GM12864 (cell line): Measurements from ENCODE around the gene ACAA2.
A peak's percentile ranks its signal among the peaks of the same experiment; 100 is the strongest.
"Not testable (repeated sequence)": the region's sequence is repeated elsewhere in the genome, so short reads cannot be mapped to it uniquely, and the experiment has no call there.

Source experiments
- DNase-seq: peaks from one replicate; pipeline ENCODE4 v3.0.0-alpha.2; 2011; ENCODE audit warnings: low read depth
- H3K4me3 ChIP-seq: 2 replicates; pipeline ENCODE4 v1.5.1; 2011; ENCODE audit warnings: mild to moderate bottlenecking, low read depth, low read length, control low read depth
- CTCF ChIP-seq: IDR thresholded peaks from 2 replicates; pipeline ENCODE4 v1.5.1; 2011; ENCODE audit warnings: low read depth, mild to moderate bottlenecking, moderate library complexity, low read length, control low read depth, inconsistent platforms; ENCODE audit errors: missing control alignments

The ACAA2 gene

GRCh38 chr18:49814147-49814499 is 790 bp upstream of the ACAA2 start:
- peak overlapping the region; percentile 71 for H3K4me3 ChIP-seq
- no peak for DNase-seq
- TF ChIP-seq CTCF, result no peak

- H3K4me3 ChIP-seq, result peak overlapping the region; percentile 71
- TF ChIP-seq CTCF, result no peak
- no peak for DNase-seq
These were observed 339 bp downstream of the ACAA2 start for GRCh38 chr18:49813069-49813318.

DNA sequence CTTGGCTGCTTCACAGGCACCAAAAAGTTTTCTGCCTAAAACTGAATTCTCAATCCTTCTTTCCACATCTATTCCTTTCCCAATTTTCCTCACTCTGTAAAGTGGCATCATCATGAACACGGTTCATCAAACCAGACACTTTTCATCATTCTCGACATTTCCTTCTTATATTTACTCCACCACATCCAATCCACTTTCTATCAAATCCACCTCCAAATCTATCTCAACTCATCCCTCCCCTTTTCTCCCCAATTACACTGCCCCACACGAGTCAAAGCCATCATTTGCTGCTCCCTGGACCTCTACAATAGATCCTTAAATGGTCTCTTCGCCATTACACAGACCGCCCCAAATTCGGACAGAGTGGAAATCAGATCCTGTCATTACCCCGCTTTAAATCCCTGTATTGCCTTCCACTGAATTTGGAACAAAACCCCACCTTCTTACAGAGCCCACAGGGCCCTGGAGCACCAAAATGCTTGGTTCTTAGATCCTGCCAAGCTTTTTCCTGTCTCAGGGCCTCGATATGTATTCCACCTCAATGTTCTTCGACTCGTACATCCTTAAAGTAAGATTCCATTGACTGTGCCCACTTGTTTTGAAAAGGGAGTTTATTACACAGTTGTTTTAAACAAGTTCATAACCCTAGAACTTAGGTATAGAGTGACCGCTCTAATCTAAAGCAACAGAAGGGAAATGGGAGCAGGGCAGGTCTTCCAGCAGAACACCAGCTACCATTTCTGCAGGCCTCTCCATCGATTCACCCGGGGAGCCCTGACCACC is 856 bp downstream of the ACAA2 start:
- peak overlapping the region; percentile 71 for H3K4me3 ChIP-seq
- DNase-seq, result no peak
- no peak for TF ChIP-seq CTCF

DNA sequence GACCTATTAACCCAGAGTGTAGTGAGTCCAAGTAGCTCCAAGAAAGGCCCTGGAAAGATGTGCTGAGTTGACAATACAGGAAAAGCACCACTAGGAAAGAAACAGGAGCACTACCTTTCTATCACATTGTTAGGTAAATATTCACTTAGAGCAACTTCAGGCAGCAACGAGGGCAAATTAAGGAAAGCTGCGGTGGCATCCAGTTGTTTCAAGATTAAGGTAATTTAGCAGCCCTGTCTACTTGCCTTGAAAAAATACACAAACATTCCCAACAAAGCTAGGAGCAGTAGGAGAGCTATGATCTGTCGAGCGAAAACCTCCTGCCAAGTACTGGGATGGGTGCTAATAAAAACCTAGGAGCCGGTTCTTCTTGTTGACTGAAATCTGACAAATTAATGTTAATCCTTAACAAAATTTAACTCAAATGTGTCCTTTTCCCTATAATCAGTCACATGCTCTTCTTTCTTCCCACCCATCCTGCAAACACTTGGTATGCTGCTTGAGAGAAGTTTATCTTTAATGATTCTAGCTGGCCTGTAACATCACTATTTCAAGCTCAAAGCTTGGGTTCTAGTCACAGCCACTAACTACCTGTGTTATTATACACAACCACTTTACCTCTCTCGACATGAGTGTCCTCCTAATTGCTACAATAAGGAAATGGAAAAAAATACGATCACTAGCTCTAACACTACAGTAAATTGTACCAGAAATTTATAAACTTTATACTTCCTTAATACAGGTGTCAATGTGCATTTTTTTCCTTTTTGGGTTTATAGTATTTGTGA is 2.0 kb downstream of the ACAA2 start:
- TF ChIP-seq CTCF, result no peak
- DNase-seq, result no peak
- no peak overlapping the region for H3K4me3 ChIP-seq

DNA sequence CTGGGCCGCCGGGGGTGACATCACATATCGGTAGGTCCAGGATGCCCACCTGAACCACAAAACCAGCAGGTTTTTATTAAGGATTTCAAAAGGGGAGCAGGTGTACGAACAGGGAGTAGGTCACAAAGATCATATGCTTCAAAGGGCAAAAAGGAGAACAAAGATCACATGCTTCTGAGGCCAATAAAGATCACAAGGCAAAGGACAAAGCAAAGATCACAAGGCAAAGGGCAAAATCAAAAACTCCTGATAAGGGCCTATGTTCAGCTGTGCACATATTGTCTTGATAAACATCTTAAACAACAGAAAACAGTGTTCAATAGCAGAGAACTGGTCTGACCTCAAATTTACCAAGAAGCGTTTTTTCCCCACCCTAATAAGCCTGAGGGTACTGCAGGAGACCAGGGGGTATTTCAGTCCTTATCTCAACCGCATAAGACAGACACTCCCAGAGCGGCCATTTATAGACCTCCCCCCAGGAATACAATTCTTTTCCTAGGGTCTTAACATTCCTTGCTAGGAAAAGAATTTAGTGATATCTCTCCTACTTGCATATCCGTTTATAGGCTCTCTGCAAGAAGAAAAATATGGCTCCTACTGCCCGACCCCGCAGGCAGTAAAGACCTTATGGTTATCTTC is 4.7 kb downstream of the ACAA2 start:
- not testable (repeated sequence) for DNase-seq, H3K4me3 ChIP-seq

DNA sequence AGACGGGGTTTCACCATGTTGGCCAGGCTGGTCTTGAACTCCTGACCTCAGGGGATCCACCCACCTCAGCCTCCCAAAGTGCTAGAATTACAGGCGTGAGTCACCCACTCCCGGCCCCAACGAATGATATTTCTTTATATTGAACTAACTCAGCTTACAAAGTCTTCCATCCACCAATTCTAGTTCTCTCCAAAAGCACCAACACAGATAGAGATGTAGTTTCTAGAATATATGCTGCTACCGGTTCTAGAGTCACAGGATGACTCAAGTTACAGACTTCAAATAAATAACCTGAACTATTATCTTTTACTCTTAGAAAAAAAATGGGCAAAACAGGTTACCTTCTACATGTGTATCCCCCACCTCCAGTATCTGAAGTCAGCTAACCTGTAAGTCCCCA is 9.2 kb downstream of the ACAA2 start:
- no peak overlapping the region for H3K4me3 ChIP-seq
- TF ChIP-seq CTCF, result no peak
- no peak for DNase-seq

DNA sequence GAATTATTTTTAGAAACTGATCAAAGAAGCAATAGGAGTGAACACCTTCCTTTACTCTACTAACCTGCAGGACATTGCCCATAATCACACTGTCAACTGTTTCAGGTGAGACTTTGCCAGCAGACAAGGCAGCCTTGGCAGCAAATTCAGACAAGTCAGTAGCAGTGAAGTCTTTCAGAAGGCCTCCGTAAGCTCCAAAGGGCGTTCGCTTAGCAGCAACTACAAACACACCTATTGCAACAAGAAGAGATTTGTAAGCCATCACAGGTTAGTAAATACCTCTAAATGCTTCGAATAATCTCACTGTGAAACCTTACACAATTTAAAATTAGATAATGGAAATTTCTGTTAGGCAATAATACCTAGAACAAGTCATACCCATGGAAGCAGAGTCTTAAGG is 10.7 kb downstream of the ACAA2 start:
- H3K4me3 ChIP-seq, result no peak overlapping the region
- no peak for DNase-seq
- TF ChIP-seq CTCF, result no peak

- not testable (repeated sequence) for H3K4me3 ChIP-seq, DNase-seq
These were observed 12.8 kb downstream of the ACAA2 start for GRCh38 chr18:49800491-49800890.

DNA sequence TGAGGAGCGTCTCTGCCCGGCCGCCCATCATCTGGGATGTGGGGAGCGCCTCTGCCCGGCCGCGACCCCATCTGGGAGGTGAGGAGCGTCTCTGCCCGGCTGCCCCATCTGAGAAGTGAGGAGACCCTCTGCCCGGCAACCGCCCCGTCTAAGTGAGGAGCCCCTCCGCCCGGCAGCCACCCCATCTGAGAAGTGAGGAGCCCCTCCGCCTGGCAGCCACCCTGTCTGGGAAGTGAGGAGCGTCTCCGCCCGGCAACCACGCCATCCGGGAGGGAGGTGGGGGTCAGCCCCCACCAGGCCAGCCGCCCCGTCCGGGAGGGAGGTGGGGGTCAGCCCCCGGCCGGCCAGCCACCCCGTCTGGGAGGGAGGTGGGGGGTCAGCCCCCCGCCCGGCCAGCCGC is 13.5 kb downstream of the ACAA2 start:
- not testable (repeated sequence) for DNase-seq, H3K4me3 ChIP-seq
